ENCODE results near the gene RPL35A. TPM values are rescaled to one million over a fixed set of nuclear protein-coding genes. Genes with fewer than 3 reads are reported as not detected.

Gene RPL35A
- total RNA-seq, 1 donor from 2014 or later = 676 TPM

- DNase-seq (ENCODE audit: low read depth) = no peak
- TF ChIP-seq, protein P1, sequence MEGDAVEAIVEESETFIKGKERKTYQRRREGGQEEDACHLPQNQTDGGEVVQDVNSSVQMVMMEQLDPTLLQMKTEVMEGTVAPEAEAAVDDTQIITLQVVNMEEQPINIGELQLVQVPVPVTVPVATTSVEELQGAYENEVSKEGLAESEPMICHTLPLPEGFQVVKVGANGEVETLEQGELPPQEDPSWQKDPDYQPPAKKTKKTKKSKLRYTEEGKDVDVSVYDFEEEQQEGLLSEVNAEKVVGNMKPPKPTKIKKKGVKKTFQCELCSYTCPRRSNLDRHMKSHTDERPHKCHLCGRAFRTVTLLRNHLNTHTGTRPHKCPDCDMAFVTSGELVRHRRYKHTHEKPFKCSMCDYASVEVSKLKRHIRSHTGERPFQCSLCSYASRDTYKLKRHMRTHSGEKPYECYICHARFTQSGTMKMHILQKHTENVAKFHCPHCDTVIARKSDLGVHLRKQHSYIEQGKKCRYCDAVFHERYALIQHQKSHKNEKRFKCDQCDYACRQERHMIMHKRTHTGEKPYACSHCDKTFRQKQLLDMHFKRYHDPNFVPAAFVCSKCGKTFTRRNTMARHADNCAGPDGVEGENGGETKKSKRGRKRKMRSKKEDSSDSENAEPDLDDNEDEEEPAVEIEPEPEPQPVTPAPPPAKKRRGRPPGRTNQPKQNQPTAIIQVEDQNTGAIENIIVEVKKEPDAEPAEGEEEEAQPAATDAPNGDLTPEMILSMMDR (IDR thresholded peaks at IDR 0.05; ENCODE audit: insufficient read depth, low read length, severe bottlenecking) = no peak
- Histone ChIP-seq H3K27me3 (ENCODE audit: control insufficient read depth, insufficient read depth, low read length) (no peaks in the 10 kb centered on the region), H3K4me3 (ENCODE audit: low read depth, low read length) (peak overlapping the region; percentile 79), H3K36me3 (ENCODE audit: control insufficient read depth, insufficient read depth, low read length) (peaks cover 10% of the 10 kb centered on the region)
- FAIRE-seq = no peak
Measured at GRCh38 chr3:197951392-197951990, 1.5 kb downstream of the RPL35A start.

GRCh38 chr3:197952440-197952839 lies 2.5 kb downstream of the RPL35A start:
- DNase-seq (ENCODE audit: low read depth) (no peak), FAIRE-seq (no peak)
- peaks cover 10% of the 10 kb centered on the region for H3K36me3 ChIP-seq (ENCODE audit: control insufficient read depth, insufficient read depth, low read length)
- H3K4me3 ChIP-seq (ENCODE audit: low read depth, low read length) = no peak overlapping the region
- H3K27me3 ChIP-seq (ENCODE audit: control insufficient read depth, insufficient read depth, low read length) = no peaks in the 10 kb centered on the region
- TF ChIP-seq, protein P1 (IDR thresholded peaks at IDR 0.05; ENCODE audit: insufficient read depth, low read length, severe bottlenecking) = no peak

GRCh38 chr3:197953325-197953724 lies 3.3 kb downstream of the RPL35A start:
- FAIRE-seq = no peak

GRCh38 chr3:197953881-197954280 lies 3.9 kb downstream of the RPL35A start:
- Histone ChIP-seq H3K27me3 (ENCODE audit: control insufficient read depth, insufficient read depth, low read length) (no peaks in the 10 kb centered on the region), H3K4me3 (ENCODE audit: low read depth, low read length) (no peak overlapping the region), H3K36me3 (ENCODE audit: control insufficient read depth, insufficient read depth, low read length) (peaks cover 10% of the 10 kb centered on the region)
- no peak for FAIRE-seq
- no peak for DNase-seq (ENCODE audit: low read depth)
- TF ChIP-seq, protein P1 (IDR thresholded peaks at IDR 0.05; ENCODE audit: insufficient read depth, low read length, severe bottlenecking) = no peak

More at GRCh38 chr3:197953325-197953724, 3.3 kb downstream of the RPL35A start:
- TF ChIP-seq, protein P1 (IDR thresholded peaks at IDR 0.05; ENCODE audit: insufficient read depth, low read length, severe bottlenecking) = no peak
- no peaks in the 10 kb centered on the region for H3K27me3 ChIP-seq (ENCODE audit: control insufficient read depth, insufficient read depth, low read length)
- peaks cover 10% of the 10 kb centered on the region for H3K36me3 ChIP-seq (ENCODE audit: control insufficient read depth, insufficient read depth, low read length)
- DNase-seq (ENCODE audit: low read depth) = no peak
- H3K4me3 ChIP-seq (ENCODE audit: low read depth, low read length) = no peak overlapping the region

GRCh38 chr3:197955892-197956477 lies 6.0 kb downstream of the RPL35A start:
- H3K36me3 ChIP-seq (ENCODE audit: control insufficient read depth, insufficient read depth, low read length) = peaks cover 10% of the 10 kb centered on the region
- no peaks in the 10 kb centered on the region for H3K27me3 ChIP-seq (ENCODE audit: control insufficient read depth, insufficient read depth, low read length)
- no peak overlapping the region for H3K4me3 ChIP-seq (ENCODE audit: low read depth, low read length)
- TF ChIP-seq, protein P1 (IDR thresholded peaks at IDR 0.05; ENCODE audit: insufficient read depth, low read length, severe bottlenecking) = no peak
- no peak for FAIRE-seq
- no peak for DNase-seq (ENCODE audit: low read depth)

- peaks cover 10% of the 10 kb centered on the region for H3K36me3 ChIP-seq (ENCODE audit: control insufficient read depth, insufficient read depth, low read length)
- H3K27me3 ChIP-seq (ENCODE audit: control insufficient read depth, insufficient read depth, low read length) = no peaks in the 10 kb centered on the region
- no peak overlapping the region for H3K4me3 ChIP-seq (ENCODE audit: low read depth, low read length)
- FAIRE-seq (no peak), DNase-seq (ENCODE audit: low read depth) (no peak)
- TF ChIP-seq, protein P1 (IDR thresholded peaks at IDR 0.05; ENCODE audit: insufficient read depth, low read length, severe bottlenecking) = no peak
Measured at GRCh38 chr3:197956626-197956988, 6.6 kb downstream of the RPL35A start.

Data from bronchial epithelial cell (primary cell).